ENCODE measurements around the gene RPL22.

Gene RPL22

GRCh38 chr1:6151291-6151822 is 48.0 kb downstream of the RPL22 start:
- no peak for DNase-seq

- no peak for DNase-seq
These were observed 49.1 kb downstream of the RPL22 start for GRCh38 chr1:6150006-6150938.

GRCh38 chr1:6149597-6149996 is 49.8 kb downstream of the RPL22 start:
- DNase-seq, result no peak

GRCh38 chr1:6148497-6149241 is 50.7 kb downstream of the RPL22 start:
- DNase-seq, result peak; percentile 35 to 62 (median 61)

GRCh38 chr1:6145864-6146410 is 53.5 kb downstream of the RPL22 start:
- no peak for DNase-seq

- no peak for DNase-seq
These were observed 54.0 kb downstream of the RPL22 start for GRCh38 chr1:6145396-6145750.

GRCh38 chr1:6144647-6145395 is 54.6 kb downstream of the RPL22 start:
- no peak for DNase-seq

- DNase-seq, result no peak
These were observed 55.2 kb downstream of the RPL22 start for GRCh38 chr1:6144175-6144574.

GRCh38 chr1:6143395-6143794 is 56.0 kb downstream of the RPL22 start:
- no peak for DNase-seq

- DNase-seq, result no peak
These were observed 56.7 kb downstream of the RPL22 start for GRCh38 chr1:6142734-6143133.

GRCh38 chr1:6142036-6142621 is 57.3 kb downstream of the RPL22 start:
- DNase-seq, result no peak

GRCh38 chr1:6141592-6141991 is 57.8 kb downstream of the RPL22 start:
- DNase-seq, result peak in 1 of 5 donors; percentile 15

- DNase-seq, result no peak
These were observed 59.0 kb downstream of the RPL22 start for GRCh38 chr1:6140413-6140812.

GRCh38 chr1:6137758-6138157 is 61.6 kb downstream of the RPL22 start:
- DNase-seq, result no peak

GRCh38 chr1:6136516-6137220 is 62.7 kb downstream of the RPL22 start:
- no peak for DNase-seq
